ENCODE results near the gene CNTNAP5.

DNA sequence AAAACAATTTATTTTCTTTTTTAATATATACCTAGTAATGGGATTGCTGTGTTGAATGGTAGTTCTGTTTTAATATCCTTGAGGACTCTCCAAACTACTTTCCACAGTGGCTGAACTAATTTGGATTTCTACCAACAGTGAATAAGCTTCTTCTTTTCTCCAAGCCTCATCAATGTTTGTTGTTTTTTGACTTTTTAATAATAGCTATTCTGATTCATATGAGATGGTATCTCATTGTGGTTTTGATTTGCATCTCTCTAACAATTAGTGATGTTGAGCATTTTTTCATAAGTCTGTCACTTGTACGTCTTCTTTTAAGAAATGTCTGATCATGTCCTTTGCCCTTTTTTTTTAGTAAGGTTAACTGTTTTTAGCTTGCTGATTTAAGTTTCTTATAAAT is 863.3 kb downstream of the CNTNAP5 start:
- TF ChIP-seq CTCF (IDR thresholded peaks at IDR 0.05) (no peak), POLR2AphosphoS5 (IDR thresholded peaks at IDR 0.05) (no peak), POLR2A (IDR thresholded peaks at IDR 0.05) (no peak), EP300 (IDR thresholded peaks at IDR 0.05; ENCODE audit: low read depth) (no peak)
